Osteoblast (primary cell): ENCODE measurements around the gene STX8. TPM values are rescaled to one million over a fixed set of nuclear protein-coding genes. Genes with fewer than 3 reads are reported as not detected.

Experiments
- DNase-seq: peaks from one replicate; pipeline ENCODE4 v3.0.0; 2011; ENCODE audit warnings: low spot score, mixed read lengths; ENCODE audit not compliant: insufficient read length; ENCODE audit errors: missing footprints
- H2AFZ ChIP-seq: 2 replicates; pipeline ENCODE4 v1.6.0; 2011; ENCODE audit warnings: mild to moderate bottlenecking, low read length
- H3K27ac ChIP-seq: 2 replicates; pipeline ENCODE4 v1.5.1; 2011; ENCODE audit warnings: mild to moderate bottlenecking, low read depth, low read length, moderate library complexity
- H3K27me3 ChIP-seq: 2 replicates; pipeline ENCODE4 v1.6.0; 2012; ENCODE audit warnings: mild to moderate bottlenecking, control low read depth, inconsistent platforms, low read length, moderate library complexity; ENCODE audit not compliant: insufficient read depth
- H3K36me3 ChIP-seq: 2 replicates; pipeline ENCODE4 v1.5.1; 2011; ENCODE audit warnings: mild to moderate bottlenecking, low read length, control low read depth, moderate library complexity; ENCODE audit not compliant: insufficient read depth
- H3K4me1 ChIP-seq: 2 replicates; pipeline ENCODE4 v1.5.1; 2011; ENCODE audit warnings: mild to moderate bottlenecking, low read length, control low read depth, moderate library complexity; ENCODE audit not compliant: insufficient read depth
- H3K4me2 ChIP-seq: 2 replicates; pipeline ENCODE4 v1.6.0; 2011; ENCODE audit warnings: mild to moderate bottlenecking, low read length; ENCODE audit not compliant: insufficient read depth
- H3K4me3 ChIP-seq: fragments of 200-600 bp; sonication (generic); 3 replicates; pipeline ENCODE4 v1.5.1; 2012; ENCODE audit warnings: mild to moderate bottlenecking, low read length, inconsistent platforms; ENCODE audit not compliant: insufficient read depth
- H3K79me2 ChIP-seq: 2 replicates; pipeline ENCODE4 v1.6.0; 2012; ENCODE audit warnings: mild to moderate bottlenecking, low read length, control low read depth, inconsistent platforms; ENCODE audit not compliant: insufficient read depth
- H3K9me3 ChIP-seq: 2 replicates; pipeline ENCODE4 v1.5.1; 2011; ENCODE audit warnings: low read depth, low read length, control low read depth
- H4K20me1 ChIP-seq: 2 replicates; pipeline ENCODE4 v1.6.0; 2012; ENCODE audit warnings: mild to moderate bottlenecking, low read length, control low read depth; ENCODE audit not compliant: insufficient read depth
- total RNA-seq: library from RNA; depleted of rRNA; stranded (reverse); fragments of >200 nt; gene quantifications from 2 replicates; pipeline ENCODE4 v1.2.3, GENCODE V29; 2012
- TF ChIP-seq, protein P1 (sequence below): IDR thresholded peaks from 2 replicates; pipeline ENCODE4 v1.5.1; 2011; ENCODE audit warnings: mild to moderate bottlenecking, low read depth, low read length, moderate library complexity; ENCODE audit errors: extremely low read depth

Gene STX8
- total RNA-seq, 1 donor = 72.7 TPM

GRCh38 chr17:9238340-9239245, 337.0 kb downstream of the STX8 start:
- peaks cover 14% of the 10 kb centered on the region for H3K4me1 ChIP-seq
- H3K9me3 ChIP-seq = no peaks in the 10 kb centered on the region
- TF ChIP-seq, protein P1, sequence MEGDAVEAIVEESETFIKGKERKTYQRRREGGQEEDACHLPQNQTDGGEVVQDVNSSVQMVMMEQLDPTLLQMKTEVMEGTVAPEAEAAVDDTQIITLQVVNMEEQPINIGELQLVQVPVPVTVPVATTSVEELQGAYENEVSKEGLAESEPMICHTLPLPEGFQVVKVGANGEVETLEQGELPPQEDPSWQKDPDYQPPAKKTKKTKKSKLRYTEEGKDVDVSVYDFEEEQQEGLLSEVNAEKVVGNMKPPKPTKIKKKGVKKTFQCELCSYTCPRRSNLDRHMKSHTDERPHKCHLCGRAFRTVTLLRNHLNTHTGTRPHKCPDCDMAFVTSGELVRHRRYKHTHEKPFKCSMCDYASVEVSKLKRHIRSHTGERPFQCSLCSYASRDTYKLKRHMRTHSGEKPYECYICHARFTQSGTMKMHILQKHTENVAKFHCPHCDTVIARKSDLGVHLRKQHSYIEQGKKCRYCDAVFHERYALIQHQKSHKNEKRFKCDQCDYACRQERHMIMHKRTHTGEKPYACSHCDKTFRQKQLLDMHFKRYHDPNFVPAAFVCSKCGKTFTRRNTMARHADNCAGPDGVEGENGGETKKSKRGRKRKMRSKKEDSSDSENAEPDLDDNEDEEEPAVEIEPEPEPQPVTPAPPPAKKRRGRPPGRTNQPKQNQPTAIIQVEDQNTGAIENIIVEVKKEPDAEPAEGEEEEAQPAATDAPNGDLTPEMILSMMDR = no peak
- no peak overlapping the region for H3K4me3 ChIP-seq
- DNase-seq = peak; percentile 72
- H2AFZ ChIP-seq = no peak overlapping the region
- H3K79me2 ChIP-seq = no peaks in the 10 kb centered on the region
- no peaks in the 10 kb centered on the region for H3K36me3 ChIP-seq
- H3K4me2 ChIP-seq = no peak overlapping the region
- H3K27ac ChIP-seq = no peak overlapping the region
- H3K27me3 ChIP-seq = peaks cover 2% of the 10 kb centered on the region
- H4K20me1 ChIP-seq = no peaks in the 10 kb centered on the region

- H3K4me2 ChIP-seq = no peak overlapping the region
- no peak overlapping the region for H3K4me3 ChIP-seq
- H3K9me3 ChIP-seq = no peaks in the 10 kb centered on the region
- no peaks in the 10 kb centered on the region for H4K20me1 ChIP-seq
- no peak overlapping the region for H2AFZ ChIP-seq
- H3K27me3 ChIP-seq = peaks cover 2% of the 10 kb centered on the region
- TF ChIP-seq, protein P1 = no peak
- no peak overlapping the region for H3K27ac ChIP-seq
- H3K79me2 ChIP-seq = no peaks in the 10 kb centered on the region
- H3K36me3 ChIP-seq = no peaks in the 10 kb centered on the region
- peaks cover 14% of the 10 kb centered on the region for H3K4me1 ChIP-seq
- peak; percentile 73 for DNase-seq
These were observed 337.8 kb downstream of the STX8 start for GRCh38 chr17:9237661-9238301.

DNA sequence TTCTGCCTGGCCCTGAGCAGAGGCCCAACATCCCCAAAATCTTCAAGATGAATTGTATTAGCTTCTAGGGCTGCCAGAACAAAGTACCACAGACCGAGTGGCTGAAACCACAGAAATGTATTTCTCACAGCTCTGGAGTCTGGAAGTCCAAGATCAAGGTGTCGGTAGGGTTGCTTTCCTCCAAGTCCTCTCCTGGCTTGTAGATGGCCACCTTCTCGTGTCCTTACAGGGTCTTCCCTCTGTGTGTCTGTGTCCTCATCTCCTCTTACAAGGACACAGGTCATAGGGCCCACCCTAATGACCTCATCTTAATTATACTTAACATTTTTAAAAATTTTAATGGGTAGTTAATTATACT, 338.6 kb downstream of the STX8 start:
- peaks cover 14% of the 10 kb centered on the region for H3K4me1 ChIP-seq
- TF ChIP-seq, protein P1 = no peak

More for the DNA sequence above, 338.6 kb downstream of the STX8 start:
- Histone ChIP-seq H3K4me3 (no peak overlapping the region), H4K20me1 (no peaks in the 10 kb centered on the region), H3K4me2 (no peak overlapping the region), H3K79me2 (no peaks in the 10 kb centered on the region), H3K27me3 (peaks cover 2% of the 10 kb centered on the region), H2AFZ (no peak overlapping the region), H3K27ac (no peak overlapping the region), H3K36me3 (no peaks in the 10 kb centered on the region), H3K9me3 (no peaks in the 10 kb centered on the region)
- DNase-seq = no peak
